Choroid plexus epithelial cell (primary cell): ENCODE data around the gene MYBBP1A.
A peak's percentile ranks its signal among the peaks of the same experiment; 100 is the strongest.

Experiments used
- DNase-seq: peaks from one replicate; pipeline ENCODE4 v3.0.0-alpha.2; 2010; ENCODE audit warnings: low read depth
- H3K4me3 ChIP-seq: 2 replicates; pipeline ENCODE4 v1.5.1; 2011; ENCODE audit warnings: low read depth, mild to moderate bottlenecking, control low read depth, low read length, moderate library complexity
- TF ChIP-seq, protein P1 (sequence below): conservative IDR thresholded peaks from 2 replicates; pipeline ENCODE4 v1.5.1; 2011; ENCODE audit warnings: low read depth, mild to moderate bottlenecking, control low read depth, inconsistent platforms, low read length, moderate library complexity

Gene MYBBP1A

DNA sequence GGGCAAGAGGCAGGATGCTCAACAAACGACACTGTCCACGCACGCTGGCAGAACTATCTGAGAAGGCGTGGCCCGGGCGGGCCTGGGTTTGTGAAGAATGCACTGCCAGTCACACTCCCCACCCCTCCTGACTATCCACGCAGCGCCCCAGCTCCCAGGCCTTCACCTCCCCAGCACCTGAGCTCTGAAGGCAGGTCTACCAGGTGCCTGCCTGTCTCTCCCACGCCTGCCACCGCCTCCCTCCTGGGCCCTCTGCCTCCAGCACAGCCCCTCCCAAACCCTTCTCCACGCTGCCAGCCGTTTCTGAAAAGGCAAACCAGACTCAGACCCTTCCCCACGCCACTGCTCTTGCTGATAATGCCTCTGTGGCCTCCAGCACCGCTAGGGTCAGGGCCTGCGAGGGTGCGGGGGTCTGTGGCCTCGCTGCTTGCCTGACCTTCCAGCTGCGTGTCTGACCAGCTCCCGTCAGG, 11.6 kb downstream of the MYBBP1A start:
- TF ChIP-seq, protein P1, sequence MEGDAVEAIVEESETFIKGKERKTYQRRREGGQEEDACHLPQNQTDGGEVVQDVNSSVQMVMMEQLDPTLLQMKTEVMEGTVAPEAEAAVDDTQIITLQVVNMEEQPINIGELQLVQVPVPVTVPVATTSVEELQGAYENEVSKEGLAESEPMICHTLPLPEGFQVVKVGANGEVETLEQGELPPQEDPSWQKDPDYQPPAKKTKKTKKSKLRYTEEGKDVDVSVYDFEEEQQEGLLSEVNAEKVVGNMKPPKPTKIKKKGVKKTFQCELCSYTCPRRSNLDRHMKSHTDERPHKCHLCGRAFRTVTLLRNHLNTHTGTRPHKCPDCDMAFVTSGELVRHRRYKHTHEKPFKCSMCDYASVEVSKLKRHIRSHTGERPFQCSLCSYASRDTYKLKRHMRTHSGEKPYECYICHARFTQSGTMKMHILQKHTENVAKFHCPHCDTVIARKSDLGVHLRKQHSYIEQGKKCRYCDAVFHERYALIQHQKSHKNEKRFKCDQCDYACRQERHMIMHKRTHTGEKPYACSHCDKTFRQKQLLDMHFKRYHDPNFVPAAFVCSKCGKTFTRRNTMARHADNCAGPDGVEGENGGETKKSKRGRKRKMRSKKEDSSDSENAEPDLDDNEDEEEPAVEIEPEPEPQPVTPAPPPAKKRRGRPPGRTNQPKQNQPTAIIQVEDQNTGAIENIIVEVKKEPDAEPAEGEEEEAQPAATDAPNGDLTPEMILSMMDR: no peak
- DNase-seq: no peak
- no peak overlapping the region for H3K4me3 ChIP-seq

DNA sequence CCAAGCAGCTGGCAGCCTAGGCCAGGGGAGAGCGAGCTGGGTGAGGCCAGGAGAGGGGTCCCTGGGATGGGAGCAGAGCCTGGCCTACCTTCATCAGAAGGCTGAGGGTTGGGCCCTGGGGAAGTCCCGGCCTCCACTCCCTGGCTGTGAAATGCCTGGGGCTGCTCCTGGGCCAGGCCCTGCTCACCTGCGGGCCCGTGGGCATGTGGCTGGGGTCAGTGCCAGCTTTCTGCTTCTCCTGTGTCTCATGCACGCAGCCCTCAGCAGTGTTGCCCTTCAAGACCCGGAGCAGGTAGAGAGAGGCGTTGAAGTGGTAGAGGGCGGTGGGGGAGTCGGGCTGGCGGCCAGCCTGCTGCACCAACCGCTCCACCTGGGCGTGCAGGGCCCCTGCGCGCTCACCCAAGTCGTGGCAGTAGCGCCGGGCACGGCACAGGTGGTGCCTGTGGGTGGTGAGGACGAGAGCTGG, 12.4 kb downstream of the MYBBP1A start:
- no peak overlapping the region for H3K4me3 ChIP-seq
- no peak for DNase-seq
- TF ChIP-seq, protein P1: no peak

DNA sequence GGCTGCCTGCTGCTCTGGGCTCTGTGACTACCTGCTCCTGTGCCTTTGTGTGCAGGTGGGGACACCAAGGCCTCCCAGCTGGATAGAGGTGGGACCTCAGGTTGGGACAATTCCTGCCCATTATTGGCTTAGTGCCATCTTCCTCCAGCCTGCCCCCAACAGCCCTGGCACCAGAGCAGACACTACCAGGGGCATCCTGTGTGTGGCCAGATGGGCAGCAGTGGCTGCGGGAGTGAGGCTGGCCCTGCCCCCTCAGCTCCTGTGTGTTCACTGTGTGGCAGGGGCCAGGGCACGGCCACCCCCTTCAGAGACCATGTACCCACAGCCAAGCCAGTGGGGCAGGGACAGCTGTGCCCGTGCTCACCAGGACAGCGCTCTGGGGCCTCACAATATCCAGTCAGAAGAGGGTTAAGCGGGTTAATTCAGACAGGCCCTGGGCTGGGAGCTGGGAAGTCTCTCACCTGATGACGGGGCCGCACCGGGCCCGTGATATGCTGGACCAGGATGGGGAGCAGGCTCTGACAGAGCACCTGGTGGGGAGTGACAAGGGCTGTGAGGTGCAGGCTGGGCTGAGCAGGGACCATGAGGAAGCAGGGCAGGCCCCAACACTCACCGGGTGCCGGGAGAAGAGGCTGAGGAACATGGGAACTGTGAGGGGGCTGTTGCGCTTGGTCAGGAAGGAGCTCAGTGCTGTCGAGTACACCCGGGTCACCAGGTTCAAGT, 13.0 kb downstream of the MYBBP1A start:
- DNase-seq: no peak
- H3K4me3 ChIP-seq: no peak overlapping the region
- TF ChIP-seq, protein P1: no peak

DNA sequence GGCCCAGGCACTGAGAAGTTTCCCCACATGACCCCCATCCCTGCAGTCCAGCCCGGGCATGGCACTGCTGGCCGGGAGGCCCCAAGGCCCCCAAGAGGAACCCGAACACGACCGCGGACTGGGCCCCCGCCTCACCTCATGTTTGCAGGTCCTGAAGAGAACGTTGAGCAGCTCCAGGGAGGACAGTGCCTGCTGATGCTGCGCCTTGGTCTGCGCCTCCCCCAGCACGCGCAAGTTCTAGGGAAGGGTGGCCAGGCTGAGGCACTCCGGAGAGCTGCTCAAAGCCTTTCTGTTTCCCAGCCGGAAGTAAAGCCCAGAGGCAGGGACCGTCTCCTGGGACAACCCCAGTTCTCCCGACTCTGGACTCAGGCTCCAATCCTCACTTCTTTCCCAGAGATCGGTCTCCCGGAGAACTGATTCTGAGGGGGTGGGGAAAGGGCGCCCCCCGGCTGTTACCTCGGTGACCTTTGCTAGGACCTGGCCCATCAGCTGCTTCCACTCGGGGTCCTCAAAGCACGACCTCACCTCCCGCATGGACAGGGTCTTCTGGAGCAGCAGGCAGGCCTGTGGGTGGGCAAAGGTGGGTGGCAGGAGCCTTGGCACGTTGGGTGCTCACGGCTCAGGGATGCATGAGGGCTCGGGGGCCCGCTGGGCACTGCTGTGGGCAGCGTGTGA, 13.7 kb downstream of the MYBBP1A start:
- H3K4me3 ChIP-seq: no peak overlapping the region
- DNase-seq: no peak
- TF ChIP-seq, protein P1: no peak

DNA sequence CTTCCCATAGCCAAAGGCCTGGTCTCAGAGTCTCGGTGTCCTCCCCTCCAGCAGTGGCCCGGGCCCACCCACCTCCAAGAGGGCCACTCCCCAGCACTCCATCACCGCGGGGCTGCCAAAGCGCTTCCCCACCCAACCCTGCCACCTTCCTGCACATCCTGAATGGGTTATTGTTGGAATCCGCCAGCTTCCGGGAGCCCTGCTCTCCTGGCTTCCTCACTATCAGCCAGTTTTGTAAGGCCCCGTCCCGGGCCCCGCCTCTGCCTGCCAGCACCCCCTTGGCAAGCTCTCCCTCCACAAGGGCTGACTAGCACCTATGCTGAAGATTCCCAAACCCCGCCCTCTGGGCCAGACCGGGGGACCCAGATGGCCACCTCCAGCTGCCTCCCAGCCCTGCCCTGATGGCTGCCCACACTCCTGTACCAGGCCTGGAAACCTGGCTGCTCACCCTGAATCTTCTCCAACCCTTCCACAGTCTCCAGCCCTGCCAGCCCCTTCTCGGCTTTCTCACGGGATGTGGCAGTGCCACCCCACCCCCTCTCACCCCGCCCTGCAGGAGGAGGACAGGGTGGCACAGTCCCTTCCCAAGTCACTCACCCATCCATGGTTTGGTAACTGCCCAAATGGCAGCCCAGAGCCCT, 14.4 kb downstream of the MYBBP1A start:
- DNase-seq: no peak
- no peak overlapping the region for H3K4me3 ChIP-seq
- TF ChIP-seq, protein P1: no peak

DNA sequence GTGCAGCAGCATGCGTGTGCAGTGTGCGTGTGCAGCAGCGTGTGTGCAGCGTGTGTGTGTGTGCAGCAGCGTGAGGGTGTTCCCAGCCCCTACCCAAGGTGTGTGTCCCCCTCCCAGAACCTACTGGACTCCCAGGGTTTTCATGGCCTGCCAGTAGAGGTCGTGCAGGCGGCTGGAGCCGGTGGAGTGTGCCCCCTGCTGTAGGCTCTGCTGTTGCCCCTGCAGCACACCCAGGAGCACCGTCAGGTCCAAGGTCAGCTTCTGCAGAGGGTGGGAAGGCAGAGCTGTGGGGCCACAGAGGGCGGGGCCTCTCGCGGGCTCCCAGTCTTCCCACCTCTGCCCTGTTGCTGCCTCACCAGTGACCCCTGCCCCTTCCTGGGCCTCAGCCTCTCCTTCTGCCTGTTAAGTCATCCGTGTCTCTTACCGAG, 14.9 kb downstream of the MYBBP1A start:
- no peak for DNase-seq
- no peak overlapping the region for H3K4me3 ChIP-seq
- TF ChIP-seq, protein P1: peak; percentile 43
